ENCODE data around the gene KCNK1.
"Not testable (repeated sequence)": the region's sequence is repeated elsewhere in the genome, so short reads cannot be mapped to it uniquely, and the experiment has no call there.

Gene KCNK1

GRCh38 chr1:233664804-233665574 is 51.1 kb downstream of the KCNK1 start:
- H3K9me3 Mint-ChIP-seq = peaks cover 2% of the 10 kb centered on the region
- DNase-seq (ENCODE audit: low spot score in 2 of 2) = no peak
- ATAC-seq = no peak
- no peaks in the 10 kb centered on the region for H3K36me3 Mint-ChIP-seq
- no peak overlapping the region for H3K27ac Mint-ChIP-seq
- no peaks in the 10 kb centered on the region for H3K4me1 Mint-ChIP-seq
- H3K4me3 Mint-ChIP-seq = no peak overlapping the region

GRCh38 chr1:233665575-233666270 is 51.8 kb downstream of the KCNK1 start:
- Mint-ChIP-seq H3K4me3 (no peak overlapping the region), H3K27ac (no peak overlapping the region), H3K4me1 (no peaks in the 10 kb centered on the region), H3K9me3 (peaks cover 2% of the 10 kb centered on the region), H3K36me3 (no peaks in the 10 kb centered on the region)
- DNase-seq (ENCODE audit: low spot score in 2 of 2) = no peak
- ATAC-seq = no peak

- Mint-ChIP-seq H3K4me1 (no peaks in the 10 kb centered on the region), H3K4me3 (no peak overlapping the region), H3K36me3 (no peaks in the 10 kb centered on the region), H3K27ac (no peak overlapping the region), H3K9me3 (no peaks in the 10 kb centered on the region)
- ATAC-seq = no peak
- no peak for DNase-seq (ENCODE audit: low spot score in 2 of 2)
These were observed 53.8 kb downstream of the KCNK1 start for GRCh38 chr1:233667741-233668140.

DNA sequence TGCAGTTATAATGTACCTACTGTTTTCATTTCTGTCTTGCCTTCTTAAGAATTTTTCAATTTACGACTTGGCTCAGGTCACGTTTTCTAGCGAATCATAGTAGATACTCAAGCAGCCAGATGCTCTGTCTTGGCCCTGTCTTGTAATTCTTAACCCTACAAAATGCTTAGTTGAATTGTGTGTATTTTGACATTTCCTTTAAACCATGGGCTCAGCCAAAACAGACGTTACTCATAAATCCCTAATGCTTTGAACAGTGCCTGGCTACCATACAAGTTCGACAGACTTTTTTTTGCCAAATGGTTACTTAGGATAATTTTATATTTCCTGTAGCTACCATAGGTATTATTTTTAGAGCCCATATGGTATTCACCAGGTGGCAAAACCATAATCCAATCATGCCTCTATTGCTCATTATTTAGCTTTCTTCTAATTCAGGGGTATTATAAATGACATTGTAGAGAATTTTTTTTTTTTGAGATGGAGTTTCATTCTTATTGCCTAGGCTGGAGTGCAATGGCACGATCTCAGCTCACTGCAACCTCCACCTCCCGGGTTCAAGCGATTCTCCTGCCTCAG is 54.3 kb downstream of the KCNK1 start:
- H3K27ac Mint-ChIP-seq = peak overlapping the region; percentile 20
- no peak for ATAC-seq
- DNase-seq (ENCODE audit: low spot score in 2 of 2) = no peak
- H3K4me1 Mint-ChIP-seq = no peaks in the 10 kb centered on the region
- no peaks in the 10 kb centered on the region for H3K36me3 Mint-ChIP-seq
- no peak overlapping the region for H3K4me3 Mint-ChIP-seq
- no peaks in the 10 kb centered on the region for H3K9me3 Mint-ChIP-seq

DNA sequence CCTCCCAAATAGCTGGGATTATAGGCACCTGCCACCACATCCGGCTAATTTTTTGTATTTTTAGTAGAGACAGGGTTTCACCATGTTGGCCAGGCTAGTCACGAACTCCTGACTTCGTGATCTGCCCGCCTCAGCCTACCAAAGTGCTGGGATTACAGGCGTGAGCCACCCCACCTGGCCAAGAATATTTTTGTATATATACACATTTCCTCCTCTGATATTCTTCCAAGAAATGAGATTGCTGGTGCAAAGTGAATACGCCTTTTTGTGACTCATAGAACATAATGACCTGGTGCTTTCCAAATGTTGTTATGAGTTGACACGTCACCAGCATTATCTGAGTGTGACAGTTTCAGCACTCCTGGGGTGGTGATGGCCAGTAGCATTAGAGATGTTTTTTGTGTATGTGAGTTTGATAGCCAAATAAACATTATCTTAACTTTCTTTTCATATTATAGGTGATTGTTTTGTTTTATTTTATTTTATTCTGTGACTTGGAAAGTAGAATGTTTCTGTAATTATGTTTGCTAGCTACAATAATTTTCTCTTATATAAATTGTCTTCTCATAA is 54.9 kb downstream of the KCNK1 start:
- no peak for DNase-seq (ENCODE audit: low spot score in 2 of 2)
- Mint-ChIP-seq H3K36me3 (no peaks in the 10 kb centered on the region), H3K9me3 (no peaks in the 10 kb centered on the region), H3K4me1 (no peaks in the 10 kb centered on the region), H3K27ac (peak overlapping the region; percentile 20), H3K4me3 (no peak overlapping the region)
- ATAC-seq = peak; percentile 93

DNA sequence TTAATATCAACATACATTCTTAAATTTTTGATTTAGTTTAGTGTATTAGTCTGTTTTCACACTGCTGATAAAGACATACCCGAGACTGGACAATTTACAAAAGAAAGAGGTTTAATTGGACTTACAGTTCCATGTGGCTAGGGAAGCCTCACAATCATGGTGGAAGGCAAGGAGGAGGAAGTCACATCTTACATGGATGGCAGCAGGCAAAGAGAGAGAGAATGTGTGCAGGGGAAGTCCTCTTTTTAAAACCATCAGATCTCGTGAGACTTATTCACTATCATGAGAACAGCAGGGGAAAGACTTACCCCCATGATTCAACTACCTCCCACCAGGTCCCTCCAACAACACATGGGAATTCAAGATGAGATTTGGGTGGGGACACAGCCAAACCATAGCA is 56.5 kb downstream of the KCNK1 start:
- not testable (repeated sequence) for H3K36me3 Mint-ChIP-seq; H3K4me1 Mint-ChIP-seq; H3K4me3 Mint-ChIP-seq; ATAC-seq; DNase-seq (ENCODE audit: low spot score in 2 of 2); H3K9me3 Mint-ChIP-seq; H3K27ac Mint-ChIP-seq

GRCh38 chr1:233671286-233671685 is 57.4 kb downstream of the KCNK1 start:
- Mint-ChIP-seq H3K4me1 (no peaks in the 10 kb centered on the region), H3K4me3 (no peak overlapping the region), H3K36me3 (no peaks in the 10 kb centered on the region), H3K27ac (no peak overlapping the region), H3K9me3 (no peaks in the 10 kb centered on the region)
- DNase-seq (ENCODE audit: low spot score in 2 of 2) = no peak
- no peak for ATAC-seq

DNA sequence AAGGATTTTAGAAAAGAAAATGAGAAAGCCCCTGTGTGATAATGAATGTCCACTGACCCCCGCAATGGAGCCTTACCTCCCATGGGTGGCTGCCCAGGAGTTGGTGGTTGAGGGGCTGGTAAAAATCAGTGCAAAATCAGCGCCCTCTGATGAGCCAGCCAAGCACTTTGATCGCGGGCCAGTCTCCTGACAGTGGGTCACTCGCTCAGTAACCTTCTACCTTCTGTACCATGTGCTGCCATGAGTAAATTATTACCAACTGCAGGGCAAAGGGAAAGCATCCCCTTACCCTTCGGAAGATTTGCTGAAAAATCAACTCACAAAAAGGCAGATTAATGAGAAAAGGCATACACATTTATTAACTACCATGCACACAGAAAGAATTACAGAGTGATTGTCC is 58.8 kb downstream of the KCNK1 start:
- DNase-seq (ENCODE audit: low spot score in 2 of 2) = no peak
- Mint-ChIP-seq H3K36me3 (no peaks in the 10 kb centered on the region), H3K4me3 (no peak overlapping the region), H3K27ac (no peak overlapping the region), H3K4me1 (no peaks in the 10 kb centered on the region), H3K9me3 (no peaks in the 10 kb centered on the region)
- ATAC-seq = no peak

GRCh38 chr1:233673261-233673946 is 59.5 kb downstream of the KCNK1 start:
- H3K27ac Mint-ChIP-seq = no peak overlapping the region
- DNase-seq (ENCODE audit: low spot score in 2 of 2) (peak in 1 of 2 donors; percentile 26), ATAC-seq (no peak)
- no peaks in the 10 kb centered on the region for H3K4me1 Mint-ChIP-seq
- no peaks in the 10 kb centered on the region for H3K9me3 Mint-ChIP-seq
- H3K36me3 Mint-ChIP-seq = no peaks in the 10 kb centered on the region
- no peak overlapping the region for H3K4me3 Mint-ChIP-seq

- H3K36me3 Mint-ChIP-seq = no peaks in the 10 kb centered on the region
- no peaks in the 10 kb centered on the region for H3K4me1 Mint-ChIP-seq
- no peak overlapping the region for H3K27ac Mint-ChIP-seq
- H3K4me3 Mint-ChIP-seq = no peak overlapping the region
- DNase-seq (ENCODE audit: low spot score in 2 of 2) (no peak), ATAC-seq (no peak)
- H3K9me3 Mint-ChIP-seq = no peaks in the 10 kb centered on the region
These were observed 60.1 kb downstream of the KCNK1 start for GRCh38 chr1:233673947-233674431.

GRCh38 chr1:233675446-233675845 is 61.5 kb downstream of the KCNK1 start:
- Mint-ChIP-seq H3K27ac (no peak overlapping the region), H3K9me3 (no peaks in the 10 kb centered on the region), H3K4me1 (no peaks in the 10 kb centered on the region), H3K36me3 (no peaks in the 10 kb centered on the region), H3K4me3 (no peak overlapping the region)
- ATAC-seq (no peak), DNase-seq (ENCODE audit: low spot score in 2 of 2) (no peak)

- ATAC-seq = peak; percentile 24
- DNase-seq (ENCODE audit: low spot score in 2 of 2) = no peak
- Mint-ChIP-seq H3K9me3 (no peaks in the 10 kb centered on the region), H3K27ac (no peak overlapping the region), H3K36me3 (no peaks in the 10 kb centered on the region), H3K4me3 (no peak overlapping the region), H3K4me1 (no peaks in the 10 kb centered on the region)
These were observed 62.0 kb downstream of the KCNK1 start for GRCh38 chr1:233675893-233676292.

GRCh38 chr1:233677690-233678354 is 63.9 kb downstream of the KCNK1 start:
- DNase-seq (ENCODE audit: low spot score in 2 of 2) = no peak
- Mint-ChIP-seq H3K4me1 (no peaks in the 10 kb centered on the region), H3K9me3 (no peaks in the 10 kb centered on the region), H3K36me3 (no peaks in the 10 kb centered on the region), H3K27ac (no peak overlapping the region), H3K4me3 (no peak overlapping the region)
- no peak for ATAC-seq

- H3K36me3 Mint-ChIP-seq = no peaks in the 10 kb centered on the region
- no peak overlapping the region for H3K4me3 Mint-ChIP-seq
- ATAC-seq (no peak), DNase-seq (ENCODE audit: low spot score in 2 of 2) (no peak)
- no peaks in the 10 kb centered on the region for H3K9me3 Mint-ChIP-seq
- H3K27ac Mint-ChIP-seq = no peak overlapping the region
- H3K4me1 Mint-ChIP-seq = no peaks in the 10 kb centered on the region
These were observed 65.1 kb downstream of the KCNK1 start for GRCh38 chr1:233679030-233679429.
